Fibroblast of skin of left biceps (primary cell): ENCODE results near the gene ALKBH4.
"Not testable (repeated sequence)": the region's sequence is repeated elsewhere in the genome, so short reads cannot be mapped to it uniquely, and the experiment has no call there.

ENCODE experiments used
- DNase-seq, 2 experiments: peaks; one replicate each; pipeline ENCODE4 v3.0.0-alpha.2; 2013; ENCODE audit warnings: low read depth in 2 of 2

ALKBH4 gene

GRCh38 chr7:102455596-102455995 lies 9.1 kb downstream of the ALKBH4 start:
- DNase-seq, result no peak

GRCh38 chr7:102454932-102455331 lies 9.7 kb downstream of the ALKBH4 start:
- not testable (repeated sequence) for DNase-seq

- DNase-seq, result no peak
These were observed 10.2 kb downstream of the ALKBH4 start for GRCh38 chr7:102454468-102454867.

GRCh38 chr7:102453319-102453718 lies 11.3 kb downstream of the ALKBH4 start:
- no peak for DNase-seq

- no peak for DNase-seq
These were observed 12.2 kb downstream of the ALKBH4 start for GRCh38 chr7:102452451-102452850.

- no peak for DNase-seq
These were observed 13.2 kb downstream of the ALKBH4 start for GRCh38 chr7:102451371-102452054.

GRCh38 chr7:102450242-102450641 lies 14.4 kb downstream of the ALKBH4 start:
- DNase-seq, result no peak

- no peak for DNase-seq
These were observed 15.5 kb downstream of the ALKBH4 start for GRCh38 chr7:102449136-102449535.

- DNase-seq, result no peak
These were observed 17.4 kb downstream of the ALKBH4 start for GRCh38 chr7:102447311-102447710.

GRCh38 chr7:102446387-102447156 lies 18.1 kb downstream of the ALKBH4 start:
- DNase-seq, result no peak

GRCh38 chr7:102445674-102446071 lies 19.0 kb downstream of the ALKBH4 start:
- no peak for DNase-seq

- no peak for DNase-seq
These were observed 19.5 kb downstream of the ALKBH4 start for GRCh38 chr7:102444961-102445673.

GRCh38 chr7:102439963-102440795 lies 24.5 kb downstream of the ALKBH4 start:
- DNase-seq, result peak in 1 of 2 experiments; percentile 26

- DNase-seq, result no peak
These were observed 28.5 kb downstream of the ALKBH4 start for GRCh38 chr7:102436118-102436517.

GRCh38 chr7:102434039-102434486 lies 30.6 kb downstream of the ALKBH4 start:
- no peak for DNase-seq

- DNase-seq, result peak; percentile 26
These were observed 31.2 kb downstream of the ALKBH4 start, which contains the start of gene ORAI2 for GRCh38 chr7:102433219-102434038. Gene ORAI2 (plus strand): TSS chr7:102433575. CDS start chr7:102438957, 5,382 bp downstream.

GRCh38 chr7:102432442-102433218 lies 32.0 kb downstream of the ALKBH4 start:
- DNase-seq, result no peak

GRCh38 chr7:102431617-102432298 lies 32.9 kb downstream of the ALKBH4 start:
- DNase-seq, result no peak
